ENCODE data around the gene SIPA1. TPM values are rescaled to one million over a fixed set of nuclear protein-coding genes. Genes with fewer than 3 reads are reported as not detected.

Gene SIPA1
- total RNA-seq, 1 experiment from 2014 or later: 65.4 TPM

DNA sequence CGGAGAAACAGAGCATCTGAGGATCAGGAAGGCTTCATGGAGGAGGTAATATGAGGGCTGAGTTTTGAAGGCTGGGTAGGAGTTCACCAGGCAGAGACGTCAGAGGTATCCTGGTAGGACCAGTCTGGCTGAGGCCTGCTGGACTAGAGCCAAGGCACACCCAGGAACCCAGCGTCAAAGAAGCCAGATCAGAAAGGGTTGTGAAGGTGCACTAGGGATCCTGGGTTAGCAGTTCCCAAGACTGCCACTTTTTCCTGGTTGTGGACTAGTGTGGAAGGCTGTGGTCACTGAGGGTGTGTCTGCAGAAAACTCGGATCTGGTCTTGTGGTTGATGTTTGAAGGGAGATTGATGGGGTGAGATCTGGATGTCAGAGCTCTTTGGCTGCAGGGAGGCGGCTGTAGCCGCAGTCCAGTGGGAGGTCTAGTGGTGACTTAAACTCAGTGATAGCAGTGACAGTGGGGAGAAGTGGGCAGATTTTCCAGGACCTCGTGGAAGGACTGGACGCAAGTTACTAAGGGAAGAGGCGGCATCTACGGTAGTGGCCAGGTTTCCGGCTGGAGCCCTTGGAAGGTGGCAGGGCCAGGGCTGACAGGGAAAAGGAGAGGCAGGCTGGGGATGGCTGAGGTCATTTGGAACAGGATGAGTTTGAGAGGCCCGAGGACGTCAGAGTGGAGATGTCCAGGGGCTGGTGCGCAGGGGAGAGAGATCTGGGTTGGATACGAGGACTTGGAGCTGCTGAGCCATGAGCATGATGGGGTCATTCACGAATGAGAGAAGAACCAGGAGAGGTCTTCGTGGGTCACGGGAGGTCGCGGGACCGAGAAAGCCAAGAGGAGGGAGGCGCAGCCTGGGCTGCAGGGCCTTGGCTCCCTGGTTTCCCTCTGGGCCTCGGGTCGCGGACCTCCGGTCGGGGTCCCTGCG is 13.9 kb downstream of the SIPA1 start:
- H3K9me3 Mint-ChIP-seq: no peaks in the 10 kb centered on the region
- ChIA-PET POLR2A (interaction anchor here (0.7 to 3.0 kb wide), 7 partner anchors 9 to 207 kb away, joined by 3 to 20 read pairs (median 6); partner anchors contain the start of genes RELA and SIPA1), CTCF (interaction anchor here (0.7 to 5.0 kb wide), 11 partner anchors 10 to 237 kb away, joined by 3 to 23 read pairs (median 9); partner anchors contain the start of genes FIBP, KAT5, RELA and SIPA1)
- peak overlapping the region; percentile 76 for H3K4me3 Mint-ChIP-seq
- H3K27me3 Mint-ChIP-seq (ENCODE audit: low read depth): peaks cover 3% of the 10 kb centered on the region; the same call in 1 of the 2 replicates
- peaks cover 21% of the 10 kb centered on the region for H3K4me1 Mint-ChIP-seq
- peaks cover 25% of the 10 kb centered on the region for H3K36me3 Mint-ChIP-seq
- TF ChIP-seq GRHL2 (CRISPR knock-in tag; IDR thresholded peaks at IDR 0.05; ENCODE audit: insufficient replicate concordance, severe bottlenecking) (no peak), SMAD4 (CRISPR knock-in tag; IDR thresholded peaks at IDR 0.05) (no peak), NFE2L1 (CRISPR knock-in tag; IDR thresholded peaks at IDR 0.05) (0 out of 2 replicates have a peak, but pooled peaks have one; percentile 22), GTF2I (CRISPR knock-in tag; conservative IDR thresholded peaks at IDR 0.05) (no peak)
- TF ChIP-seq, protein P1, sequence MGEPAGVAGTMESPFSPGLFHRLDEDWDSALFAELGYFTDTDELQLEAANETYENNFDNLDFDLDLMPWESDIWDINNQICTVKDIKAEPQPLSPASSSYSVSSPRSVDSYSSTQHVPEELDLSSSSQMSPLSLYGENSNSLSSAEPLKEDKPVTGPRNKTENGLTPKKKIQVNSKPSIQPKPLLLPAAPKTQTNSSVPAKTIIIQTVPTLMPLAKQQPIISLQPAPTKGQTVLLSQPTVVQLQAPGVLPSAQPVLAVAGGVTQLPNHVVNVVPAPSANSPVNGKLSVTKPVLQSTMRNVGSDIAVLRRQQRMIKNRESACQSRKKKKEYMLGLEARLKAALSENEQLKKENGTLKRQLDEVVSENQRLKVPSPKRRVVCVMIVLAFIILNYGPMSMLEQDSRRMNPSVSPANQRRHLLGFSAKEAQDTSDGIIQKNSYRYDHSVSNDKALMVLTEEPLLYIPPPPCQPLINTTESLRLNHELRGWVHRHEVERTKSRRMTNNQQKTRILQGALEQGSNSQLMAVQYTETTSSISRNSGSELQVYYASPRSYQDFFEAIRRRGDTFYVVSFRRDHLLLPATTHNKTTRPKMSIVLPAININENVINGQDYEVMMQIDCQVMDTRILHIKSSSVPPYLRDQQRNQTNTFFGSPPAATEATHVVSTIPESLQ (CRISPR knock-in tag; IDR thresholded peaks at IDR 0.05): no peak
- TF ChIP-seq, protein P2, sequence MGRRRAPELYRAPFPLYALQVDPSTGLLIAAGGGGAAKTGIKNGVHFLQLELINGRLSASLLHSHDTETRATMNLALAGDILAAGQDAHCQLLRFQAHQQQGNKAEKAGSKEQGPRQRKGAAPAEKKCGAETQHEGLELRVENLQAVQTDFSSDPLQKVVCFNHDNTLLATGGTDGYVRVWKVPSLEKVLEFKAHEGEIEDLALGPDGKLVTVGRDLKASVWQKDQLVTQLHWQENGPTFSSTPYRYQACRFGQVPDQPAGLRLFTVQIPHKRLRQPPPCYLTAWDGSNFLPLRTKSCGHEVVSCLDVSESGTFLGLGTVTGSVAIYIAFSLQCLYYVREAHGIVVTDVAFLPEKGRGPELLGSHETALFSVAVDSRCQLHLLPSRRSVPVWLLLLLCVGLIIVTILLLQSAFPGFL (CRISPR knock-in tag; IDR thresholded peaks at IDR 0.05; ENCODE audit: borderline replicate concordance): no peak
- TF ChIP-seq, protein P3, sequence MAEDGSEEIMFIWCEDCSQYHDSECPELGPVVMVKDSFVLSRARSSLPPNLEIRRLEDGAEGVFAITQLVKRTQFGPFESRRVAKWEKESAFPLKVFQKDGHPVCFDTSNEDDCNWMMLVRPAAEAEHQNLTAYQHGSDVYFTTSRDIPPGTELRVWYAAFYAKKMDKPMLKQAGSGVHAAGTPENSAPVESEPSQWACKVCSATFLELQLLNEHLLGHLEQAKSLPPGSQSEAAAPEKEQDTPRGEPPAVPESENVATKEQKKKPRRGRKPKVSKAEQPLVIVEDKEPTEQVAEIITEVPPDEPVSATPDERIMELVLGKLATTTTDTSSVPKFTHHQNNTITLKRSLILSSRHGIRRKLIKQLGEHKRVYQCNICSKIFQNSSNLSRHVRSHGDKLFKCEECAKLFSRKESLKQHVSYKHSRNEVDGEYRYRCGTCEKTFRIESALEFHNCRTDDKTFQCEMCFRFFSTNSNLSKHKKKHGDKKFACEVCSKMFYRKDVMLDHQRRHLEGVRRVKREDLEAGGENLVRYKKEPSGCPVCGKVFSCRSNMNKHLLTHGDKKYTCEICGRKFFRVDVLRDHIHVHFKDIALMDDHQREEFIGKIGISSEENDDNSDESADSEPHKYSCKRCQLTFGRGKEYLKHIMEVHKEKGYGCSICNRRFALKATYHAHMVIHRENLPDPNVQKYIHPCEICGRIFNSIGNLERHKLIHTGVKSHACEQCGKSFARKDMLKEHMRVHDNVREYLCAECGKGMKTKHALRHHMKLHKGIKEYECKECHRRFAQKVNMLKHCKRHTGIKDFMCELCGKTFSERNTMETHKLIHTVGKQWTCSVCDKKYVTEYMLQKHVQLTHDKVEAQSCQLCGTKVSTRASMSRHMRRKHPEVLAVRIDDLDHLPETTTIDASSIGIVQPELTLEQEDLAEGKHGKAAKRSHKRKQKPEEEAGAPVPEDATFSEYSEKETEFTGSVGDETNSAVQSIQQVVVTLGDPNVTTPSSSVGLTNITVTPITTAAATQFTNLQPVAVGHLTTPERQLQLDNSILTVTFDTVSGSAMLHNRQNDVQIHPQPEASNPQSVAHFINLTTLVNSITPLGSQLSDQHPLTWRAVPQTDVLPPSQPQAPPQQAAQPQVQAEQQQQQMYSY (CRISPR knock-in tag; IDR thresholded peaks at IDR 0.05): no peak
- TF ChIP-seq, protein P4, sequence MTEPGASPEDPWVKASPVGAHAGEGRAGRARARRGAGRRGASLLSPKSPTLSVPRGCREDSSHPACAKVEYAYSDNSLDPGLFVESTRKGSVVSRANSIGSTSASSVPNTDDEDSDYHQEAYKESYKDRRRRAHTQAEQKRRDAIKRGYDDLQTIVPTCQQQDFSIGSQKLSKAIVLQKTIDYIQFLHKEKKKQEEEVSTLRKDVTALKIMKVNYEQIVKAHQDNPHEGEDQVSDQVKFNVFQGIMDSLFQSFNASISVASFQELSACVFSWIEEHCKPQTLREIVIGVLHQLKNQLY (CRISPR knock-in tag; IDR thresholded peaks at IDR 0.05): no peak
- ATAC-seq (no peak), DNase-seq (ENCODE audit: low spot score) (no peak)
- peak overlapping the region; percentile 14 for H3K27ac Mint-ChIP-seq

DNA sequence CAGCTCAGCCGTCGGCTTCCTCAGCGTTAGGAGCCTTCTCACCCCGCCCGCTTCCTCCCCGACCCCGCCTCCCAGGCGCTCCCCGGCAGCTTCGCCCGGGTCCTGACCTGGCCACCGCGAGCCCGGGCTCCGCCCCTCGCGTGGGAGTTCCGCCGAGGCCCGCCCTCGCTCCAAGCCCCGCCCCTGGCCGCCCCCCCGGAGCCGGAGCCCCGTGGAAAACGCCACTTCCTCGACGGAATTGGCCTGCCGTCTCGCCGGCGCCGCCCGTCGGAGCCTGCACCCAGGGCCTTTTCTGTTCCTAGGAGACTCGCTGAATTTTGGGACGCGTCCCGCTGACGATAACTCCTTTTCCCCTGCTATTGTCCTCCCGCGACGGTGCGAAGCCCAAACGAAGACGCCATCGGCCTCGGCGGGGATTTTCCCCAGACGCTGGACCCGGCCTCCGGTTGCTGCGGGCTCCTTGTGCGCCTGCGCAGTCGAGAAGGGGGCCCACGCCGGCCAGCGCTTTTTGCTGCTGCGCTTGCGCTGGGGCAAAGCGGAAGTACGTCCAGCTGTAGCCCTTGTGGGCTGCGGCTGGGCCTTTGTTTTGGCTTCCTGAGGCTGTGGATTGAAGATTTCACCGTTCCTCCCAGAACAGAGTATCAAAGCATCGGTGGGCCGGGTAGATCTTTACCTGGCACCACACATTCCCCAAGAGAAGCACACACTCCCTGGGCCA is 14.8 kb downstream of the SIPA1 start:
- Mint-ChIP-seq H3K27ac (peak overlapping the region; percentile 96), H3K4me3 (peak overlapping the region; percentile 80), H3K4me1 (peaks cover 21% of the 10 kb centered on the region), H3K9me3 (no peaks in the 10 kb centered on the region), H3K36me3 (peaks cover 33% of the 10 kb centered on the region), H3K27me3 (ENCODE audit: low read depth) (peaks cover 3% of the 10 kb centered on the region; the same call in 1 of the 2 replicates)
- DNase-seq (ENCODE audit: low spot score) (peak; percentile 90), ATAC-seq (peak; percentile 84)
- ChIA-PET POLR2A (interaction anchor here (0.7 to 3.0 kb wide), 7 partner anchors 10 to 207 kb away, joined by 3 to 20 read pairs (median 6); partner anchors contain the start of genes RELA and SIPA1), CTCF (interaction anchor here (0.7 to 5.0 kb wide), 15 partner anchors 11 to 236 kb away, joined by 3 to 23 read pairs (median 8); partner anchors contain the start of genes FIBP, KAT5, RELA and SIPA1)
- TF ChIP-seq, protein P5, sequence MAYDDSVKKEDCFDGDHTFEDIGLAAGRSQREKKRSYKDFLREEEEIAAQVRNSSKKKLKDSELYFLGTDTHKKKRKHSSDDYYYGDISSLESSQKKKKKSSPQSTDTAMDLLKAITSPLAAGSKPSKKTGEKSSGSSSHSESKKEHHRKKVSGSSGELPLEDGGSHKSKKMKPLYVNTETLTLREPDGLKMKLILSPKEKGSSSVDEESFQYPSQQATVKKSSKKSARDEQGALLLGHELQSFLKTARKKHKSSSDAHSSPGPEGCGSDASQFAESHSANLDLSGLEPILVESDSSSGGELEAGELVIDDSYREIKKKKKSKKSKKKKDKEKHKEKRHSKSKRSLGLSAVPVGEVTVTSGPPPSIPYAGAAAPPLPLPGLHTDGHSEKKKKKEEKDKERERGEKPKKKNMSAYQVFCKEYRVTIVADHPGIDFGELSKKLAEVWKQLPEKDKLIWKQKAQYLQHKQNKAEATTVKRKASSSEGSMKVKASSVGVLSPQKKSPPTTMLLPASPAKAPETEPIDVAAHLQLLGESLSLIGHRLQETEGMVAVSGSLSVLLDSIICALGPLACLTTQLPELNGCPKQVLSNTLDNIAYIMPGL (CRISPR knock-in tag; IDR thresholded peaks at IDR 0.05): 0 out of 2 replicates have a peak, but pooled peaks have one; percentile 56
- no peak; the same call in none of the 2 replicates for TF ChIP-seq SP1 (CRISPR knock-in tag; conservative IDR thresholded peaks at IDR 0.05)
- TF ChIP-seq SOX15 (CRISPR knock-in tag; IDR thresholded peaks at IDR 0.05): no peak
- TF ChIP-seq FOXK1 (CRISPR knock-in tag; IDR thresholded peaks at IDR 0.05): 0 out of 2 replicates have a peak, but pooled peaks have one; percentile 37
- peak; percentile 54; the same call in 1 of the 2 replicates for TF ChIP-seq ETV6 (CRISPR knock-in tag; IDR thresholded peaks at IDR 0.05)
- TF ChIP-seq ZNF423 (CRISPR knock-in tag; IDR thresholded peaks at IDR 0.05): no peak
- TF ChIP-seq, protein P6, sequence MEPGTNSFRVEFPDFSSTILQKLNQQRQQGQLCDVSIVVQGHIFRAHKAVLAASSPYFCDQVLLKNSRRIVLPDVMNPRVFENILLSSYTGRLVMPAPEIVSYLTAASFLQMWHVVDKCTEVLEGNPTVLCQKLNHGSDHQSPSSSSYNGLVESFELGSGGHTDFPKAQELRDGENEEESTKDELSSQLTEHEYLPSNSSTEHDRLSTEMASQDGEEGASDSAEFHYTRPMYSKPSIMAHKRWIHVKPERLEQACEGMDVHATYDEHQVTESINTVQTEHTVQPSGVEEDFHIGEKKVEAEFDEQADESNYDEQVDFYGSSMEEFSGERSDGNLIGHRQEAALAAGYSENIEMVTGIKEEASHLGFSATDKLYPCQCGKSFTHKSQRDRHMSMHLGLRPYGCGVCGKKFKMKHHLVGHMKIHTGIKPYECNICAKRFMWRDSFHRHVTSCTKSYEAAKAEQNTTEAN (CRISPR knock-in tag; IDR thresholded peaks at IDR 0.05): no peak
- TF ChIP-seq, protein P7, sequence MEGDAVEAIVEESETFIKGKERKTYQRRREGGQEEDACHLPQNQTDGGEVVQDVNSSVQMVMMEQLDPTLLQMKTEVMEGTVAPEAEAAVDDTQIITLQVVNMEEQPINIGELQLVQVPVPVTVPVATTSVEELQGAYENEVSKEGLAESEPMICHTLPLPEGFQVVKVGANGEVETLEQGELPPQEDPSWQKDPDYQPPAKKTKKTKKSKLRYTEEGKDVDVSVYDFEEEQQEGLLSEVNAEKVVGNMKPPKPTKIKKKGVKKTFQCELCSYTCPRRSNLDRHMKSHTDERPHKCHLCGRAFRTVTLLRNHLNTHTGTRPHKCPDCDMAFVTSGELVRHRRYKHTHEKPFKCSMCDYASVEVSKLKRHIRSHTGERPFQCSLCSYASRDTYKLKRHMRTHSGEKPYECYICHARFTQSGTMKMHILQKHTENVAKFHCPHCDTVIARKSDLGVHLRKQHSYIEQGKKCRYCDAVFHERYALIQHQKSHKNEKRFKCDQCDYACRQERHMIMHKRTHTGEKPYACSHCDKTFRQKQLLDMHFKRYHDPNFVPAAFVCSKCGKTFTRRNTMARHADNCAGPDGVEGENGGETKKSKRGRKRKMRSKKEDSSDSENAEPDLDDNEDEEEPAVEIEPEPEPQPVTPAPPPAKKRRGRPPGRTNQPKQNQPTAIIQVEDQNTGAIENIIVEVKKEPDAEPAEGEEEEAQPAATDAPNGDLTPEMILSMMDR (IDR thresholded peaks at IDR 0.05): no peak
- TF ChIP-seq TP53 (CRISPR knock-in tag; IDR thresholded peaks at IDR 0.05): no peak

Data from WTC11 (cell line).